Panc1 (cell line): ENCODE data around the gene TIMM22. TPM values are rescaled to one million over a fixed set of nuclear protein-coding genes. Genes with fewer than 3 reads are reported as not detected.
A peak's percentile ranks its signal among the peaks of the same experiment; 100 is the strongest.

Source experiments
- ATAC-seq: fragments of 200-7000 bp; cut with Tn5 transposase; 2 replicates; pipeline ENCODE4 v1.9.1; 2020; ENCODE audit warnings: mild to moderate bottlenecking, moderate library complexity
- BruUV-seq: library from RNA; stranded (reverse); fragments of 400-500 nt; replicated peaks from 2 replicates; lab custom pipeline; 2021; lab: Mats Ljungman, UMichigan
- CTCF ChIA-PET: fragments of 300-600 bp; sonication (Branson Sonifier 250); formaldehyde crosslinking; loops from one replicate; lab custom pipeline; 2022; ENCODE audit warnings: antibody characterized with exemption; lab: Charles Lee
- POLR2A ChIA-PET: fragments of 300-600 bp; sonication (Branson Sonifier 250); formaldehyde crosslinking; loops from one replicate; lab custom pipeline; 2022; ENCODE audit warnings: antibody characterized with exemption; lab: Charles Lee
- DNase-seq: peaks from one replicate; pipeline ENCODE4 v3.0.0-alpha.2; 2010; ENCODE audit warnings: low read depth, low spot score
- H3K27ac ChIP-seq: 2 replicates; pipeline ENCODE4 v1.5.1; 2011; ENCODE audit warnings: mild to moderate bottlenecking, low read length, inconsistent platforms
- H3K27me3 ChIP-seq: fragments of 200-500 bp; sonication (Bioruptor generic); 2 replicates; pipeline ENCODE4 v1.6.0; 2014; ENCODE audit warnings: low read length, inconsistent platforms; ENCODE audit not compliant: control insufficient read depth, insufficient read depth
- H3K36me3 ChIP-seq: fragments of 200-500 bp; sonication (Bioruptor generic); 2 replicates; pipeline ENCODE4 v1.5.1; 2014; ENCODE audit warnings: inconsistent platforms, mild to moderate bottlenecking, low read length, moderate library complexity; ENCODE audit not compliant: control insufficient read depth, insufficient read depth
- H3K4me1 ChIP-seq: 2 replicates; pipeline ENCODE4 v1.5.1; 2011; ENCODE audit warnings: inconsistent platforms, mild to moderate bottlenecking, low read length, moderate library complexity; ENCODE audit not compliant: control insufficient read depth, insufficient read depth
- H3K4me3 ChIP-seq, 2 experiments: 2 replicates each; pipeline ENCODE4 v1.5.1; 2011 to 2012; ENCODE audit warnings: low read depth in 2 of 2, low read length in 2 of 2, mild to moderate bottlenecking in 2 of 2, inconsistent platforms in 1 of 2, moderate library complexity in 1 of 2
- H3K9me3 ChIP-seq: fragments of 200-500 bp; sonication (Bioruptor generic); 2 replicates; pipeline ENCODE4 v1.5.1; 2014; ENCODE audit warnings: low read depth, mild to moderate bottlenecking, inconsistent platforms, low read length, moderate library complexity; ENCODE audit not compliant: control insufficient read depth, insufficient read depth
- POLR2AphosphoS5 ChIP-seq: IDR thresholded peaks from 2 replicates; pipeline ENCODE4 v1.6.1; 2012; ENCODE audit warnings: mild to moderate bottlenecking, low read depth, low read length, moderate library complexity
- SIN3A ChIP-seq: IDR thresholded peaks from 2 replicates; pipeline ENCODE4 v1.6.1; 2012; ENCODE audit warnings: low read depth, mild to moderate bottlenecking, low read length, moderate library complexity, borderline replicate concordance; ENCODE audit not compliant: insufficient read depth
- TCF7L2 ChIP-seq: IDR thresholded peaks from 2 replicates; pipeline ENCODE4 v1.6.1; 2011; ENCODE audit warnings: mild to moderate bottlenecking, low read depth, low read length, inconsistent platforms
- in situ Hi-C: cut with HindIII; loops from 2 replicates; pipeline ENCODE4 v1.10.0; 2016; ENCODE audit warnings: low sequenced_read_pairs, low pct_unique_long_range_greater_than_20kb
- intact Hi-C: fragments of 100-400 bp; cut with micrococcal nuclease; formaldehyde crosslinking; loops from one replicate; pipeline ENCODE4 v1.10.0; 2022; ENCODE audit not compliant: unreplicated experiment
- total RNA-seq: library from RNA; stranded (reverse); gene quantifications from one replicate; pipeline ENCODE4 v1.2.1, GENCODE V29; 2021; ENCODE audit not compliant: unreplicated experiment
- TF ChIP-seq, protein P1 (sequence below), 2 experiments: IDR thresholded peaks; 2 replicates each; pipeline ENCODE4 v1.6.1; 2011 to 2012; ENCODE audit warnings: low read depth in 2 of 2, control low read depth in 1 of 2, low read length in 1 of 2, mild to moderate bottlenecking in 1 of 2, moderate library complexity in 1 of 2; ENCODE audit not compliant: insufficient read depth in 1 of 2
- TF ChIP-seq, protein P2 (sequence below): fragments of 450-650 bp; IDR thresholded peaks from 2 replicates; pipeline ENCODE4 v1.5.1; 2017; ENCODE audit warnings: mild to moderate bottlenecking

The TIMM22 gene
- total RNA-seq, 1 experiment from 2014 or later = 10.2 TPM

DNA sequence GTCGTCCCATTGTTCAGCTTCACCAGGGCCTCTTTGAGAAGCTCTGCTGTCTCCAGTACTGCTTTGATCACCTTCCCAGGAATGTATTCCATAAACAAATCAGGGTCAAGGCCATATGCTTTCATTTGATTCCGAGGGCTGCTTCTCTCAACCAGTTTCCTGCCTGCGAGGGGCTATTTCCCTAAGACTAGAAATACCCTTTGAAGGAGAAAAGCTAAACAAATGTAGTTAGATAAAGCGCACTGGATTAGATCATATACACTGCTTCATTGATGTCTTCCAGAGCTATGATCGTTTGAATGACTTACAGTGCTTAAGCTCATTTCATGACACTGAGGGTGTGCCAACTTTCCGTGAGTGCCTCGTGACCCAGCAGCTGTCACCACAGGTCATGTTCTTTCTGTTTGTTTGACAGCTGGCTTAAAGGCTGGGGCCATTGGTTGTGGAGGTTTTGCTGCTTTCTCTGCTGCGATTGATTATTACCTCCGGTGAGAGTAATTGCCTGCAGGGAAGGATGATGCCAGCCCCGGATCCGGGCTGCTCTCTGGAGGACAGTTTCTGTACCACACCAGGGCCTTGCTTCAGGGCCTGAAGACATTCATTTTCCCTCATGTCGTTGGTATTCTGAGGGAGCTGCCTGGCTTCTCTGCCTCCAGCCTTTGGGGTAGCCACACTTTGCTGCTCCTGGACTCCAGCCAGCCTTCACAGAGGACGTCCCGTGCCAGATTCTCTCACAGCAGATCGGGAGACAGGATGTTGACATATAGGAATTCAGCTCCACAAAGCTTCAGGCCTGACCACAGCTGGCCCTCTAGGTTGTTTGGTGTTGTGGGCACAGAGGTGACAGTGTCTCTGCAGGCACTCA, 3.9 kb downstream of the TIMM22 start:
- peaks cover 6% of the 10 kb centered on the region for H3K36me3 ChIP-seq
- ChIA-PET POLR2A (no interaction called here), CTCF (interaction anchor here (0.5 to 0.6 kb wide), 2 partner anchors 51 to 218 kb away, joined by 3 to 10 read pairs; no protein-coding TSS in a partner anchor)
- intact Hi-C loops (no loop called here), in situ Hi-C loops (no loop called here)
- TF ChIP-seq TCF7L2 (no peak), POLR2AphosphoS5 (no peak), SIN3A (no peak)
- TF ChIP-seq, protein P1, sequence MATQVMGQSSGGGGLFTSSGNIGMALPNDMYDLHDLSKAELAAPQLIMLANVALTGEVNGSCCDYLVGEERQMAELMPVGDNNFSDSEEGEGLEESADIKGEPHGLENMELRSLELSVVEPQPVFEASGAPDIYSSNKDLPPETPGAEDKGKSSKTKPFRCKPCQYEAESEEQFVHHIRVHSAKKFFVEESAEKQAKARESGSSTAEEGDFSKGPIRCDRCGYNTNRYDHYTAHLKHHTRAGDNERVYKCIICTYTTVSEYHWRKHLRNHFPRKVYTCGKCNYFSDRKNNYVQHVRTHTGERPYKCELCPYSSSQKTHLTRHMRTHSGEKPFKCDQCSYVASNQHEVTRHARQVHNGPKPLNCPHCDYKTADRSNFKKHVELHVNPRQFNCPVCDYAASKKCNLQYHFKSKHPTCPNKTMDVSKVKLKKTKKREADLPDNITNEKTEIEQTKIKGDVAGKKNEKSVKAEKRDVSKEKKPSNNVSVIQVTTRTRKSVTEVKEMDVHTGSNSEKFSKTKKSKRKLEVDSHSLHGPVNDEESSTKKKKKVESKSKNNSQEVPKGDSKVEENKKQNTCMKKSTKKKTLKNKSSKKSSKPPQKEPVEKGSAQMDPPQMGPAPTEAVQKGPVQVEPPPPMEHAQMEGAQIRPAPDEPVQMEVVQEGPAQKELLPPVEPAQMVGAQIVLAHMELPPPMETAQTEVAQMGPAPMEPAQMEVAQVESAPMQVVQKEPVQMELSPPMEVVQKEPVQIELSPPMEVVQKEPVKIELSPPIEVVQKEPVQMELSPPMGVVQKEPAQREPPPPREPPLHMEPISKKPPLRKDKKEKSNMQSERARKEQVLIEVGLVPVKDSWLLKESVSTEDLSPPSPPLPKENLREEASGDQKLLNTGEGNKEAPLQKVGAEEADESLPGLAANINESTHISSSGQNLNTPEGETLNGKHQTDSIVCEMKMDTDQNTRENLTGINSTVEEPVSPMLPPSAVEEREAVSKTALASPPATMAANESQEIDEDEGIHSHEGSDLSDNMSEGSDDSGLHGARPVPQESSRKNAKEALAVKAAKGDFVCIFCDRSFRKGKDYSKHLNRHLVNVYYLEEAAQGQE (IDR thresholded peaks at IDR 0.05; ENCODE audit: insufficient read depth in 1 of 2, low read depth in 2 of 2, low read length in 1 of 2) = no peak
- TF ChIP-seq, protein P2, sequence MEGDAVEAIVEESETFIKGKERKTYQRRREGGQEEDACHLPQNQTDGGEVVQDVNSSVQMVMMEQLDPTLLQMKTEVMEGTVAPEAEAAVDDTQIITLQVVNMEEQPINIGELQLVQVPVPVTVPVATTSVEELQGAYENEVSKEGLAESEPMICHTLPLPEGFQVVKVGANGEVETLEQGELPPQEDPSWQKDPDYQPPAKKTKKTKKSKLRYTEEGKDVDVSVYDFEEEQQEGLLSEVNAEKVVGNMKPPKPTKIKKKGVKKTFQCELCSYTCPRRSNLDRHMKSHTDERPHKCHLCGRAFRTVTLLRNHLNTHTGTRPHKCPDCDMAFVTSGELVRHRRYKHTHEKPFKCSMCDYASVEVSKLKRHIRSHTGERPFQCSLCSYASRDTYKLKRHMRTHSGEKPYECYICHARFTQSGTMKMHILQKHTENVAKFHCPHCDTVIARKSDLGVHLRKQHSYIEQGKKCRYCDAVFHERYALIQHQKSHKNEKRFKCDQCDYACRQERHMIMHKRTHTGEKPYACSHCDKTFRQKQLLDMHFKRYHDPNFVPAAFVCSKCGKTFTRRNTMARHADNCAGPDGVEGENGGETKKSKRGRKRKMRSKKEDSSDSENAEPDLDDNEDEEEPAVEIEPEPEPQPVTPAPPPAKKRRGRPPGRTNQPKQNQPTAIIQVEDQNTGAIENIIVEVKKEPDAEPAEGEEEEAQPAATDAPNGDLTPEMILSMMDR = no peak
- ATAC-seq (no peak), DNase-seq (no peak)
- no TSS peak for BruUV-seq
- H3K27me3 ChIP-seq = no peaks in the 10 kb centered on the region
- H3K4me1 ChIP-seq = peaks cover 64% of the 10 kb centered on the region
- H3K4me3 ChIP-seq = no peak overlapping the region
- no peak overlapping the region for H3K27ac ChIP-seq
- no peaks in the 10 kb centered on the region for H3K9me3 ChIP-seq

DNA sequence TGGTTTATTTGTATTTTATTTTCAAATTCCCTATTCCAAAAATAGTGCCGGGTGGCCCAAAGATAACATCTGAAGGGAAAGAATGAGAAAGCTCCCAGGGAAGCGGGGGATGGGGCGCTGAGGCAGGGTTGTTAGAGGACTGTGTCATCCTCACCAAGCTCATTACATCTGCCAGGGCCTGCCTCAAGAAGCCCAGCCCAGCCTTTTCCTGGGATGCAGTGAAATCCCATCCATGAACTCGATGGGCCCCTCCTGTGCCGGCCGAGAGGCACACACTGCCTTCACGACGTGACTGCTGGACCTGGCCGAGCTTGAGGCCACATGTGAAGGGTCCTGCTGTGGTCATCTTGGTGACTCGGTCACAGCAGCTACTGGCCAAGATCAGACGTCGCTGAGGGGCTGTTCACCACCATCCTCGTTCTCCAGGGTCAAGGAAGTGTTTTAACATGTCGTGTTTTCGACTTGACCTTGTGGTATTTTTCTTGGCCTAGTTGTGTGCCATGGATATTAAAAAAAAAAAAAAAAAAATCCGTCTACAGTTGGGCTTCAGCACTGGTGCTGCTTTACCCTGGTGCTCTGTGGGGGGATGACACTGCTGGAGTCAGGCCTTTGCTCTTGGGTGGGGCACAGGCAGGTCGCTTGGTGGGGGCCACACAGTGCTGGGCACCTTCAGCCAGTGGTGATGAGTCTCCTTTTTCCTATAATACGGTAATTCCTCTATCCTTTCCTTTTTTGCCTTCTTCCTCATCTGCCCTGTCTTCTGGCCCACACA, 4.9 kb downstream of the TIMM22 start:
- ChIA-PET CTCF (interaction anchor here (0.6 to 1.4 kb wide), 2 partner anchors 54 to 128 kb away, joined by 4 to 8 read pairs; no protein-coding TSS in a partner anchor), POLR2A (no interaction called here)
- ATAC-seq (no peak), DNase-seq (no peak)
- no peaks in the 10 kb centered on the region for H3K27me3 ChIP-seq
- peaks cover 67% of the 10 kb centered on the region for H3K4me1 ChIP-seq
- no peaks in the 10 kb centered on the region for H3K9me3 ChIP-seq
- BruUV-seq = no TSS peak
- peaks cover 6% of the 10 kb centered on the region for H3K36me3 ChIP-seq
- H3K4me3 ChIP-seq = no peak overlapping the region
- TF ChIP-seq, protein P2 = no peak
- no peak for TF ChIP-seq SIN3A
- TF ChIP-seq, protein P1 (IDR thresholded peaks at IDR 0.05; ENCODE audit: insufficient read depth in 1 of 2, low read depth in 2 of 2, low read length in 1 of 2) = no peak
- TF ChIP-seq TCF7L2 = no peak
- no peak for TF ChIP-seq POLR2AphosphoS5
- in situ Hi-C loops = no loop called here
- H3K27ac ChIP-seq = peak overlapping the region; percentile 54; the same call in 1 of the 2 replicates
- intact Hi-C loops = no loop called here
